Keratinocyte (primary cell): Measurements from ENCODE around the gene GHRH.

ENCODE experiments used
- EZH2 ChIP-seq: IDR thresholded peaks from one replicate; pipeline ENCODE4 v1.6.1; 2012; ENCODE audit warnings: inconsistent platforms, mild to moderate bottlenecking, low read length, moderate library complexity
- TF ChIP-seq, protein P1 (sequence below), 3 experiments: IDR thresholded peaks in 1 of 3; conservative IDR thresholded peaks in 1 of 3; optimal IDR thresholded peaks in 1 of 3; 2 replicates in 2 of 3; 3 replicates in 1 of 3; pipeline versions ENCODE3 to v1.5.1; 2011; ENCODE audit warnings: low read length in 3 of 3, mild to moderate bottlenecking in 3 of 3, moderate library complexity in 2 of 3, control low read depth in 1 of 3, inconsistent platforms in 1 of 3; ENCODE audit not compliant: insufficient read depth in 2 of 3; ENCODE audit errors: extremely low read depth in 1 of 3

DNA sequence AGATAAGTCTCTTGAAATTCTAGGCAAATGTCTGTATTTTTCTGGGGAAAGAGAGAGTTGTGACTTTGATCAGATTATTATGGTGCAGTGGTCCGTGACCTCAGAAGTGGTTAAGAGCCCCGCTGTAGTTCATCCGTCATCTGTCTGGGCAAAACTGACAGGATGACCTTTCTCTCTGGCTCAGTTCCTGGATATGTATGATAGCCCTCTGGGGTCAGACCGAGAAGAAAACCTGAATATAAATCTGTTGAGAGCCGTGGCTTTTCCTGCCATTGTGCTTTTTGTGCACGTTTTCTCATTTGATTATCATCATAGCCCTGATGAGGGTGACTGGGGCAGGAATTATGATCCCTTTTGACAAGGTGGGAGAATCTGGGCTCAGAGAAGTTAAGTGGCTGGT, 26.5 kb downstream of the GHRH start:
- TF ChIP-seq, protein P1, sequence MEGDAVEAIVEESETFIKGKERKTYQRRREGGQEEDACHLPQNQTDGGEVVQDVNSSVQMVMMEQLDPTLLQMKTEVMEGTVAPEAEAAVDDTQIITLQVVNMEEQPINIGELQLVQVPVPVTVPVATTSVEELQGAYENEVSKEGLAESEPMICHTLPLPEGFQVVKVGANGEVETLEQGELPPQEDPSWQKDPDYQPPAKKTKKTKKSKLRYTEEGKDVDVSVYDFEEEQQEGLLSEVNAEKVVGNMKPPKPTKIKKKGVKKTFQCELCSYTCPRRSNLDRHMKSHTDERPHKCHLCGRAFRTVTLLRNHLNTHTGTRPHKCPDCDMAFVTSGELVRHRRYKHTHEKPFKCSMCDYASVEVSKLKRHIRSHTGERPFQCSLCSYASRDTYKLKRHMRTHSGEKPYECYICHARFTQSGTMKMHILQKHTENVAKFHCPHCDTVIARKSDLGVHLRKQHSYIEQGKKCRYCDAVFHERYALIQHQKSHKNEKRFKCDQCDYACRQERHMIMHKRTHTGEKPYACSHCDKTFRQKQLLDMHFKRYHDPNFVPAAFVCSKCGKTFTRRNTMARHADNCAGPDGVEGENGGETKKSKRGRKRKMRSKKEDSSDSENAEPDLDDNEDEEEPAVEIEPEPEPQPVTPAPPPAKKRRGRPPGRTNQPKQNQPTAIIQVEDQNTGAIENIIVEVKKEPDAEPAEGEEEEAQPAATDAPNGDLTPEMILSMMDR (optimal IDR thresholded peaks at IDR 0.05 in 1 of 3, IDR thresholded peaks at IDR 0.05 in 1 of 3, conservative IDR thresholded peaks at IDR 0.05 in 1 of 3; ENCODE audit: extremely low read depth in 1 of 3, insufficient read depth in 2 of 3, low read length in 3 of 3) = no peak
- TF ChIP-seq EZH2 = no peak
